HEK293T (cell line): ENCODE data around the gene FRRS1L.

Source experiments
- CTCF ChIA-PET: fragments of 350-600 bp; formaldehyde crosslinking; extraction: SDS; loops from one replicate; lab custom pipeline; 2021; ENCODE audit warnings: antibody characterized with exemption, inconsistent platforms; lab: Yijun Ruan, JAX
- POLR2A ChIA-PET: fragments of 350-600 bp; formaldehyde crosslinking; extraction: SDS; loops from one replicate; lab custom pipeline; 2020; ENCODE audit warnings: antibody characterized with exemption, inconsistent platforms; lab: Yijun Ruan, JAX
- DNase-seq: peaks from one replicate; pipeline ENCODE4 v3.0.0; 2012; ENCODE audit warnings: mixed read lengths; ENCODE audit errors: extremely low spot score
- ARNT ChIP-seq: fragments of 450-650 bp; IDR thresholded peaks from 2 replicates; pipeline ENCODE4 v1.6.1; 2017; ENCODE audit warnings: mild to moderate bottlenecking
- BHLHE40 ChIP-seq: fragments of 450-650 bp; IDR thresholded peaks from 2 replicates; pipeline ENCODE4 v1.6.1; 2016; ENCODE audit warnings: mild to moderate bottlenecking, moderate library complexity, borderline replicate concordance
- CTBP1 ChIP-seq: fragments of 450-650 bp; IDR thresholded peaks from 2 replicates; pipeline ENCODE4 v1.6.1; 2016; ENCODE audit warnings: borderline replicate concordance
- ELF4 ChIP-seq: fragments of 450-650 bp; IDR thresholded peaks from 2 replicates; pipeline ENCODE4 v1.6.1; 2017; ENCODE audit warnings: antibody characterized with exemption
- FOXA1 ChIP-seq: fragments of 450-650 bp; IDR thresholded peaks from 2 replicates; pipeline ENCODE4 v1.6.1; 2016; ENCODE audit warnings: mild to moderate bottlenecking
- FOXK2 ChIP-seq: fragments of 450-650 bp; IDR thresholded peaks from 2 replicates; pipeline ENCODE4 v1.6.1; 2016; ENCODE audit warnings: mild to moderate bottlenecking
- FOXM1 ChIP-seq: fragments of 450-650 bp; IDR thresholded peaks from 2 replicates; pipeline ENCODE4 v1.6.1; 2017; ENCODE audit warnings: mild to moderate bottlenecking, borderline replicate concordance
- HDGF ChIP-seq: fragments of 450-650 bp; IDR thresholded peaks from 2 replicates; pipeline ENCODE4 v1.6.1; 2017; ENCODE audit warnings: antibody characterized with exemption, borderline replicate concordance
- L3MBTL2 ChIP-seq: fragments of 450-650 bp; conservative IDR thresholded peaks from 2 replicates; pipeline ENCODE4 v1.6.1; 2016; ENCODE audit warnings: mild to moderate bottlenecking
- LEF1 ChIP-seq: fragments of 450-650 bp; IDR thresholded peaks from 2 replicates; pipeline ENCODE4 v1.6.1; 2017; ENCODE audit warnings: mild to moderate bottlenecking, borderline replicate concordance
- NFRKB ChIP-seq: fragments of 450-650 bp; IDR thresholded peaks from 2 replicates; pipeline ENCODE4 v1.6.1; 2016; ENCODE audit warnings: mild to moderate bottlenecking, moderate library complexity
- SP1 ChIP-seq: fragments of 450-650 bp; IDR thresholded peaks from 2 replicates; pipeline ENCODE4 v1.6.1; 2017
- SUZ12 ChIP-seq: fragments of 450-650 bp; IDR thresholded peaks from 2 replicates; pipeline ENCODE4 v1.6.1; 2016; ENCODE audit warnings: mild to moderate bottlenecking
- TARDBP ChIP-seq: fragments of 450-650 bp; IDR thresholded peaks from 2 replicates; pipeline ENCODE4 v1.6.1; 2016
- ZNF384 ChIP-seq: fragments of 450-650 bp; IDR thresholded peaks from 2 replicates; pipeline ENCODE4 v1.6.1; 2016
- TF ChIP-seq, protein P1 (sequence below): fragments of 450-650 bp; IDR thresholded peaks from 2 replicates; pipeline ENCODE4 v1.6.1; 2016

The FRRS1L gene

DNA sequence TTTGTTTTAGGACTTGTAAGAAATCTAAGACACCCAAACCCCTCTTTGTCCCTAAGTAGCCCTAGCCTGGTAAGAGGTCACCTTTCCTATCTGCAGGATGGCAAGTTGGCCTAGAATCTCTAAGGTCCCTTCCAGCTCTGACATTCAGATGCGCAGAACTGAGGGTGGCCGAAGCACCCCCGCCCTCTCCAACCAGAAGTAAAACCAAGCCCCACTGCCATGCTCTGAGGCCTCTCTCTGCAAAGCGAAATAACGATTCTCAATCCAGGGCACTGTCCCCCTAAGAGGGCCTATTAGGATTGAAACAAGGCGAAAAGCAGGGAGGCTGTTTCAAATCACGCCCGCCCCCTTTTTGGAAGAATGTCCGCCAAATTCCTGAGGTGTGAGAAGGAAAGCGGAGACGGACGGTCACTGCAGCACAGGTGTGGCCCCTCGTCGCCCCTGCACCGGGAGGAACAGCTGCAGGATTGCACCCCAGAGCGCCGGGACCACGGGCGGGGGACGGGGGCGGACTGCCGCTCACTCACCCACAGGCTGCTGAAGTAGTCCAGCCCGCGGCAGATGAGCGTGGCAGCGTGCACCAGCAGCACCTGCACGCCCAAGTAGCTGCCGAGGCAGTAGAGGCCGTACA is 48.1 kb downstream of the FRRS1L start:
- POLR2A ChIA-PET, result interaction anchor here (0.8 to 4.0 kb wide), 8 partner anchors 10 to 200 kb away, joined by 3 to 29 read pairs (median 4); no protein-coding TSS in a partner anchor
- CTCF ChIA-PET, result no interaction called here
- TF ChIP-seq FOXK2 (no peak), NFRKB (no peak), LEF1 (no peak), FOXA1 (no peak), L3MBTL2 (no peak)
- TF ChIP-seq, protein P1, sequence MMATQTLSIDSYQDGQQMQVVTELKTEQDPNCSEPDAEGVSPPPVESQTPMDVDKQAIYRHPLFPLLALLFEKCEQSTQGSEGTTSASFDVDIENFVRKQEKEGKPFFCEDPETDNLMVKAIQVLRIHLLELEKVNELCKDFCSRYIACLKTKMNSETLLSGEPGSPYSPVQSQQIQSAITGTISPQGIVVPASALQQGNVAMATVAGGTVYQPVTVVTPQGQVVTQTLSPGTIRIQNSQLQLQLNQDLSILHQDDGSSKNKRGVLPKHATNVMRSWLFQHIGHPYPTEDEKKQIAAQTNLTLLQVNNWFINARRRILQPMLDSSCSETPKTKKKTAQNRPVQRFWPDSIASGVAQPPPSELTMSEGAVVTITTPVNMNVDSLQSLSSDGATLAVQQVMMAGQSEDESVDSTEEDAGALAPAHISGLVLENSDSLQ, result no peak
- no peak for DNase-seq

DNA sequence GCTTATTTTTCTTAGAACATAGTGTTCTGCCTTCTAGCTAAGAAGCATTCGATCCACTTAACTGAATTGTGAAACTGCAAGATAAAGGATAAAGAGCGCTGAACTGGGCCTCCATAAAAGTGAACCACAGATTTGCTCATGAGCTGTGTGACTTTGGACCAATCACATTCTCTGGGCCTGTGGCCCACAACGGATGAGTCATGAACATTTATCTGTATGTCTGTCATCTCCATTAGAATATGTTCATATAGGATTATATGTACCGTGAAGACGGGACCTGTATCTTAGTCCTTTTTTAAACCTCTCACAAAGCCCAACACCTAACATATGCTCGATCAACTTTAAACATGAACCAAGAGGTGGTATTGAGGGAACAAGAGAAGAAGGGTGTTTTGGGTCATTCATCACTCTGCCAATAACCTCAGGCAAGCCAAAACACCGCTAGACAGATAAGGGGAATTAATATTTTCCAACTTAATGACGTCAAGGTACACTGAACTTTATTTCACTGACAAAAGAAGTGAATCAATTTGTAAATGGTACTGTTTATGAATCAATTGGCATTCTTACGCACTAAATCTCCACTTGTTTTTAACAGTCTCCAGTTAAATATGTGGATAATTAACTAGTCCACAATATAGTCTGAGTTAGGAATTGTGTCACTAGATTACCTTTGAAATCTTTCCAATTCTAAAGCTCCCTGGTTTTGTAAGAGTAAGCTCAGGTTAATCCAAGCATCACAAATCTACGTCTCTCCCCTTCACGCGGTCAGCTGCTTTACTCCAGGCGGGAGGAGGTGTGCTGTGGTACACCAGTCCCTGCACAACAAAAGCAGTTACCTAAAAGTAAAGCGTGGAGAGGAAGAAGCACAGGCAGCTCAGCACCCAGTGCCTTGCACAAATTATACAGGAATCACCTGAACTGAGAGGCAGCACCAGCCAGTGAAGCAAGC is 48.9 kb downstream of the FRRS1L start:
- no peak for DNase-seq
- TF ChIP-seq LEF1 (no peak), ARNT (no peak), CTBP1 (0 out of 2 replicates have a peak, but pooled peaks have one; percentile 16), FOXK2 (no peak), FOXA1 (no peak), TARDBP (no peak), BHLHE40 (no peak), ELF4 (no peak), NFRKB (no peak), FOXM1 (no peak), L3MBTL2 (no peak), ZNF384 (no peak)
- TF ChIP-seq, protein P1, result peak; percentile 60
- CTCF ChIA-PET, result no interaction called here
- POLR2A ChIA-PET, result interaction anchor here (1.0 to 4.0 kb wide), 3 partner anchors 10 to 201 kb away, joined by 3 to 29 read pairs (median 3); no protein-coding TSS in a partner anchor

DNA sequence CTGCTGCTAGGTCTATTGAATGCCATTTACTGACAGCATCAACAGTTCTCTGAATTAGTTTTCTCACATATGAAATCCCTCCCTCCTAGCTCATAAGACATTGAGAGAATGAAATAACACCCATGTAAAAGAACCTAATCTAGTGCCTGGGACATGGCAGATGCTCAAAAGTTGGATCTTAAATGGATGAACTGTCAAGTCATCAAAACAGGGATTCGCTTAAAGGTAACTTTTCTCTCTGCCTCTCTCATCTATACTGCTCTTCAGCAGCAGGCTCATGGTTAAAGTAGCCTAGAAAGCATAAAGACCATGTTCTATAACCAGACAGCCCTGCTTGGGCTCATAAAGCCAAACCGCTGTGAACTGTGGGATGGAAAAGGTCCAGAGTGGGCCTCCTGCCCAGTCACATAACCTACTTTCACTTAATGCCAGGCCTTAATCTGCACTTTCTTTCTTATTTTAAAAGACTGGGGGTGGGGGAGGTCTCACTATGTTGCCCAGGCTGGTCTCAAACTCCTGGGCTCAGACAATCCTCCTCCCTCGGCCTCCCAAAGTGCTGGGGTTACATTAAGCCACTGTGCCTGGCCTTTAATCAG is 51.0 kb downstream of the FRRS1L start:
- no peak for DNase-seq
- TF ChIP-seq, protein P1, result no peak
- no peak for TF ChIP-seq SP1
- no peak for TF ChIP-seq ARNT
- no peak for TF ChIP-seq L3MBTL2
- no peak for TF ChIP-seq FOXM1
- ChIA-PET POLR2A (no interaction called here), CTCF (interaction anchor here (0.6 to 1.4 kb wide), 2 partner anchors 16 to 67 kb away, joined by 3 read pairs; no protein-coding TSS in a partner anchor)

DNA sequence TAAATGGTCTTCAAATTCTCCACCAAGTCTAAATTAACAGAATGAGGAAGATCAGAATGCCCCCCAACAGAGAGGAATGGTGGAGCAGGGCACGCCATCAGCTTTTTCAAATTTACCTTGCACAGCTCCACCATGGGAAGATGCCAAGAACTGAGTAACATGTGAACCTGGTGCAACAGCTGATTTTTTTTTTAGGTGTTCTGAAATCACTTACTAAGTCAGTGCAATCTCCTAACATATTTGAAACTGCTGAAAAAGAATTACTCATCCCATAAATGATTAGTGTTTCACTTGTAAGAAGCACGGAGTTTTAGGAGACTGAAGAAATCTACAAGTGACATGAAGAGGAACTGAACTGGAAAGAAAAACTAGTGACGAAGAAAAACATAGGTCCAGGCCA is 52.4 kb downstream of the FRRS1L start:
- no peak for DNase-seq
- ChIA-PET POLR2A (no interaction called here), CTCF (interaction anchor here (0.6 to 1.4 kb wide), 2 partner anchors 68 to 238 kb away, joined by 3 to 4 read pairs; no protein-coding TSS in a partner anchor)

DNA sequence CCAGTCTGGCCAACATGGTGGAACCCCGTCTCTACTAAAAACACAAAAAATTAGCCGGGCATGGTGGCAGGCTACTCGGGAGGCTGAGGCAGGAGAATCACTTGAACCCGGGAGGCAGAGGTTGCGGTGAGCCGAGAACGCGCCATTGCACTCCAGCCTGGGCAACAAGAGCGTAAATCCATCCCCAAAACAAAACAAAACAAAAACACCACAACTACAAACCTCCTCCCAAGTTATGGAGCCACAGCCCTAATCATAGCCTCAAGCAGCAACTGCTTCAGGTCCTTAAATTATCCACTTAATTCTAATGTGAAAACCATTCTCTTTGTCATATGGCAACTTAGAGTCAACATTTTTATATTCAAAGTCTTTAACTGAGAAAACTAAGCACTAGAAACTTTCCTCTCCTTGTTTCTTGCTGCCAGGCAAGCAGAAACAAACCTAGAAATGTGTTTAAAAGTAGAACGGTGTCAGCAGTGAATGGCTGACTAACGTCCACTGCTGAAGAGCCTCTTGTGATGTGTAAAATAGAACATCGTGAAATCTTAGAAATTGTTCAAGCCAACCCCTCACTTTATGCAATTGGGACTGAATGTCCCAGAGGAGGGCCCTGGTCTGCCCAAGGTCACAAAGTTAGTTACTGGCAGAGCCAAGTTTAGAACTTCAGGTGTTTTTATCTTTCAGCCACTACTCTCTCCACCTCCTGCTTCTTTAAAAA is 53.0 kb downstream of the FRRS1L start:
- no peak for TF ChIP-seq BHLHE40
- TF ChIP-seq ARNT, result no peak
- TF ChIP-seq SP1, result no peak
- no peak for TF ChIP-seq TARDBP
- TF ChIP-seq, protein P1, result no peak
- TF ChIP-seq CTBP1, result no peak
- no peak for TF ChIP-seq FOXK2
- no peak for TF ChIP-seq FOXM1
- TF ChIP-seq FOXA1, result no peak
- TF ChIP-seq NFRKB, result no peak
- TF ChIP-seq LEF1, result no peak
- no peak for TF ChIP-seq L3MBTL2
- TF ChIP-seq ZNF384, result no peak
- TF ChIP-seq ELF4, result no peak
- no peak for TF ChIP-seq HDGF
- ChIA-PET CTCF (interaction anchor here (0.6 kb wide), 1 partner anchor 238 kb away, joined by 4 read pairs; no protein-coding TSS in a partner anchor), POLR2A (no interaction called here)
- no peak for DNase-seq

More for the DNA sequence above, 52.4 kb downstream of the FRRS1L start:
- TF ChIP-seq FOXM1 (no peak), FOXK2 (no peak), TARDBP (no peak), BHLHE40 (no peak), SUZ12 (no peak), NFRKB (no peak), ZNF384 (no peak)
- TF ChIP-seq, protein P1, result no peak
